OCI-LY7 (cell line): ENCODE results near the gene CYB561D1. TPM values are rescaled to one million over a fixed set of nuclear protein-coding genes. Genes with fewer than 3 reads are reported as not detected.

ENCODE experiments used
- BruUV-seq: library from RNA; stranded (reverse); fragments of 400-500 nt; replicated peaks from 2 replicates; lab custom pipeline; 2021; lab: Mats Ljungman, UMichigan
- CTCF ChIA-PET: fragments of 300-600 bp; sonication (Branson Sonifier 250); formaldehyde crosslinking; loops from one replicate; lab custom pipeline; 2022; ENCODE audit warnings: antibody characterized with exemption; ENCODE audit not compliant: unreplicated experiment; lab: Charles Lee
- POLR2A ChIA-PET: fragments of 300-600 bp; sonication (Branson Sonifier 250); formaldehyde crosslinking; loops from one replicate; lab custom pipeline; 2022; ENCODE audit warnings: antibody characterized with exemption; lab: Charles Lee
- DNase-seq: peaks from one replicate; pipeline ENCODE4 v3.0.0-alpha.2; 2015; ENCODE audit warnings: low spot score
- H2AFZ ChIP-seq: fragments of 200-600 bp; sonication (generic), shearing (Covaris generic); 2 replicates; pipeline ENCODE4 v1.6.1; 2014; ENCODE audit warnings: mild to moderate bottlenecking, antibody characterized with exemption, low read length, moderate library complexity
- H3K27ac ChIP-seq: fragments of 200-600 bp; sonication (generic); 2 replicates; pipeline ENCODE4 v1.5.1; 2014; ENCODE audit warnings: mixed run types, low read depth, mild to moderate bottlenecking, moderate library complexity, low read length, inconsistent platforms; ENCODE audit not compliant: poor library complexity, severe bottlenecking
- H3K36me3 ChIP-seq: fragments of 200-600 bp; sonication (generic); 2 replicates; pipeline ENCODE4 v1.6.1; 2014; ENCODE audit warnings: mild to moderate bottlenecking, antibody characterized with exemption, low read length, moderate library complexity, mixed read lengths; ENCODE audit not compliant: insufficient read depth
- H3K4me1 ChIP-seq: fragments of 200-600 bp; sonication (generic); 2 replicates; pipeline ENCODE4 v1.5.1; 2014; ENCODE audit warnings: mild to moderate bottlenecking, low read length; ENCODE audit not compliant: insufficient read depth, poor library complexity, severe bottlenecking
- H3K4me2 ChIP-seq: fragments of 200-600 bp; sonication (generic); 2 replicates; pipeline ENCODE4 v1.6.1; 2014; ENCODE audit warnings: mild to moderate bottlenecking, low read length
- H3K4me3 ChIP-seq: fragments of 200-600 bp; sonication (generic); 2 replicates; pipeline ENCODE4 v1.5.1; 2014; ENCODE audit warnings: mild to moderate bottlenecking, low read depth, low read length; ENCODE audit not compliant: poor library complexity, severe bottlenecking
- H3K79me2 ChIP-seq: fragments of 200-600 bp; sonication (generic); 2 replicates; pipeline ENCODE4 v1.6.1; 2016; ENCODE audit warnings: low read depth, mild to moderate bottlenecking, low read length, moderate library complexity, mixed read lengths; ENCODE audit not compliant: insufficient read depth
- H3K9me2 ChIP-seq: fragments of 200-600 bp; sonication (generic); 2 replicates; pipeline ENCODE4 v1.6.1; 2016; ENCODE audit warnings: mild to moderate bottlenecking, low read length, mixed read lengths; ENCODE audit not compliant: insufficient read depth
- H3K9me3 ChIP-seq: fragments of 200-600 bp; sonication (generic); 2 replicates; pipeline ENCODE4 v1.6.1; 2014; ENCODE audit warnings: mild to moderate bottlenecking, mixed run types, low read length, mixed read lengths
- H4K20me1 ChIP-seq: fragments of 200-600 bp; sonication (generic); 2 replicates; pipeline ENCODE4 v1.6.1; 2014; ENCODE audit warnings: mild to moderate bottlenecking, antibody characterized with exemption, low read length, moderate library complexity, mixed read lengths; ENCODE audit not compliant: insufficient read depth
- CTCF ChIP-seq: fragments of 200-600 bp; sonication (generic); conservative IDR thresholded peaks from 2 replicates; pipeline ENCODE4 v1.5.1; 2014; ENCODE audit warnings: mild to moderate bottlenecking, antibody characterized with exemption, low read length, moderate library complexity, mixed read lengths
- EZH2phosphoT487 ChIP-seq: fragments of 200-600 bp; sonication (generic); IDR thresholded peaks from 2 replicates; pipeline ENCODE4 v1.6.1; 2018; ENCODE audit warnings: low read depth, borderline replicate concordance, mild to moderate bottlenecking, mixed run types, antibody characterized with exemption, low read length, moderate library complexity, mixed read lengths
- intact Hi-C: fragments of 100-400 bp; cut with micrococcal nuclease; formaldehyde crosslinking; loops from one replicate; pipeline ENCODE4 v1.10.0; 2022; ENCODE audit not compliant: unreplicated experiment
- total RNA-seq, 2 experiments: library from RNA; depleted of rRNA in 1 of 2; stranded (reverse); fragments of >200 nt in 1 of 2; shearing (Covaris generic) in 1 of 2; gene quantifications; 2 replicates each; pipeline ENCODE4 v1.2.3, GENCODE V29; 2014 to 2022

CYB561D1 gene
- total RNA-seq, 2 experiments from 2014 or later: 6.2 to 10.5 TPM

DNA sequence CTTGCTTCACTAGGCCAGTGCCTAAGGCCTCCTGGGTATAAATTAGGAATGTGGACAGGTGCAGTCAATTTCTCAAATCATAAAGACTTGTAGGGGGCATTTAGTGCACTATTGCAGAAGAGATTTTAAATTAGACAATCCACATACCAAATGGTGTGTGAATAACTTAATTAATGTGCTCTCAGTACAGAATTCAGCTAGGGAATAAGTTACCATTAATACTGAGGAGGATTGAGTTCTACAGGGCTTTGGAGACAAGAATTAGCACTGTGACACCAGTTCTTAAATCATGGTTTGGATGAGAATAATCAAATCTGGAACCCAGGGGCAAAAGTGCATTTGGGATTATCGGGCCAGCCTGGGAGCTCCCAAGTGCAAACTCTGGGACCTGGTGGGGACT, 25.8 kb upstream of the CYB561D1 start:
- CTCF ChIA-PET: no interaction called here
- H3K4me1 ChIP-seq: no peaks in the 10 kb centered on the region
- H4K20me1 ChIP-seq: no peaks in the 10 kb centered on the region
- H3K4me2 ChIP-seq: no peak overlapping the region
- H3K9me2 ChIP-seq: no peaks in the 10 kb centered on the region
- TF ChIP-seq EZH2phosphoT487 (no peak), CTCF (no peak)
- intact Hi-C loops: no loop called here
- no peak for DNase-seq
- POLR2A ChIA-PET: interaction anchor here (1.3 kb wide), 1 partner anchor 8 kb away, joined by 3 read pairs; no protein-coding TSS in a partner anchor
- H3K79me2 ChIP-seq: no peaks in the 10 kb centered on the region
- H3K4me3 ChIP-seq: no peak overlapping the region
- H3K27ac ChIP-seq: no peak overlapping the region
- no TSS peak for BruUV-seq
- no peak overlapping the region for H2AFZ ChIP-seq
- no peaks in the 10 kb centered on the region for H3K36me3 ChIP-seq
- H3K9me3 ChIP-seq: no peaks in the 10 kb centered on the region

GRCh38 chr1:109468903-109469302, 25.0 kb upstream of the CYB561D1 start:
- ChIA-PET CTCF (no interaction called here), POLR2A (interaction anchor here (0.7 to 1.3 kb wide), 2 partner anchors 9 to 71 kb away, joined by 3 to 6 read pairs; no protein-coding TSS in a partner anchor)
- intact Hi-C loops: no loop called here

GRCh38 chr1:109470245-109470644, 23.6 kb upstream of the CYB561D1 start:
- no peaks in the 10 kb centered on the region for H3K36me3 ChIP-seq
- no peak overlapping the region for H2AFZ ChIP-seq
- ChIA-PET POLR2A (interaction anchor here (0.7 kb wide), 6 partner anchors 43 to 705 kb away, joined by 3 to 8 read pairs (median 6); no protein-coding TSS in a partner anchor), CTCF (no interaction called here)
- BruUV-seq: no TSS peak
- DNase-seq: no peak
- no peaks in the 10 kb centered on the region for H3K9me2 ChIP-seq
- no peak overlapping the region for H3K4me2 ChIP-seq
- H3K79me2 ChIP-seq: no peaks in the 10 kb centered on the region
- no peaks in the 10 kb centered on the region for H4K20me1 ChIP-seq
- no peaks in the 10 kb centered on the region for H3K4me1 ChIP-seq
- no peak overlapping the region for H3K4me3 ChIP-seq
- no peaks in the 10 kb centered on the region for H3K9me3 ChIP-seq
- TF ChIP-seq EZH2phosphoT487: no peak
- no peak for TF ChIP-seq CTCF
- H3K27ac ChIP-seq: no peak overlapping the region
- intact Hi-C loops: no loop called here

More at GRCh38 chr1:109468903-109469302, 25.0 kb upstream of the CYB561D1 start:
- no peak for DNase-seq
- H3K4me2 ChIP-seq: no peak overlapping the region
- no peak overlapping the region for H2AFZ ChIP-seq
- no peak for TF ChIP-seq EZH2phosphoT487
- H4K20me1 ChIP-seq: no peaks in the 10 kb centered on the region
- H3K9me2 ChIP-seq: no peaks in the 10 kb centered on the region
- H3K27ac ChIP-seq: no peak overlapping the region
- H3K4me1 ChIP-seq: no peaks in the 10 kb centered on the region
- no peaks in the 10 kb centered on the region for H3K79me2 ChIP-seq
- no peaks in the 10 kb centered on the region for H3K36me3 ChIP-seq
- H3K4me3 ChIP-seq: no peak overlapping the region
- BruUV-seq: no TSS peak
- H3K9me3 ChIP-seq: no peaks in the 10 kb centered on the region
